ENCODE data around the gene E2F6.

GRCh38 chr2:11456251-11456650, 9.7 kb downstream of the E2F6 start:
- no peak for TF ChIP-seq SIN3A (IDR thresholded peaks at IDR 0.05; ENCODE audit: borderline replicate concordance, insufficient read depth, low read length)
- no peak for TF ChIP-seq POLR2AphosphoS5 (IDR thresholded peaks at IDR 0.05; ENCODE audit: low read depth, low read length)
- TF ChIP-seq REST (IDR thresholded peaks at IDR 0.05; ENCODE audit: insufficient read depth in 1 of 2, low read depth in 2 of 2, low read length in 2 of 2) = no peak
- TF ChIP-seq TAF1 (IDR thresholded peaks at IDR 0.05; ENCODE audit: borderline replicate concordance, insufficient read depth, low read length) = no peak

Measured in PFSK-1 (cell line).